A549 treated with AZD9567 at 1 μM for 4 hours (cell line): Measurements from ENCODE around the gene PNMA1. TPM values are rescaled to one million over a fixed set of nuclear protein-coding genes. Genes with fewer than 3 reads are reported as not detected.

Experiments
- total RNA-seq: library from RNA; stranded (reverse); fragments of 200-300 nt; extraction: Qiagen RNA extraction; gene quantifications from 5 replicates; pipeline ENCODE4 v1.2.3, GENCODE V29; 2022; ENCODE audit not compliant: insufficient read depth

PNMA1 gene
- 49.6 to 64.5 TPM (median 61.7 TPM) in 5 replicates for total RNA-seq

GRCh38 chr14:73713803-73714655 lies at the start of gene PNMA1:
Gene PNMA1, minus strand, starts transcription at chr14:73714384. Its CDS starts 745 bp downstream, at chr14:73713639.

Other genes with a start within 250 kb of the PNMA1 start
- gene RIOX1, start 223.5 kb downstream of the PNMA1 start, total RNA-seq: 20.9 to 27.2 TPM (median 26.7 TPM) in 5 replicates
- gene ACOT1, start 177.2 kb downstream of the PNMA1 start, total RNA-seq: 7.3 to 8.3 TPM (median 7.7 TPM) in 5 replicates
- 0.02 to 0.07 TPM (median 0.05 TPM) in 3 of 5 replicates, not detected in the others for gene HEATR4, start 155.4 kb downstream of the PNMA1 start, total RNA-seq
- 49.1 to 51.9 TPM (median 51.3 TPM) in 5 replicates for gene ACOT2, start 145.2 kb downstream of the PNMA1 start, total RNA-seq
- gene ACOT4, start 122.5 kb downstream of the PNMA1 start, total RNA-seq: 1.7 to 2.8 TPM (median 1.8 TPM) in 5 replicates
- gene ACOT6, start 101.9 kb downstream of the PNMA1 start, total RNA-seq: not detected in 5 replicates
- 8.8 to 10.9 TPM (median 9.0 TPM) in 5 replicates for gene DNAL1, start 69.4 kb downstream of the PNMA1 start, total RNA-seq
- 8.3 to 19.9 TPM (median 9.7 TPM) in 5 replicates for gene PTGR2, start 137.4 kb upstream of the PNMA1 start, total RNA-seq
- 43.6 to 50.8 TPM (median 44.6 TPM) in 5 replicates for gene ZNF410, start 172.5 kb upstream of the PNMA1 start, total RNA-seq
- 2.0 to 2.2 TPM (median 2.1 TPM) in 5 replicates for gene FAM161B, start 235.7 kb upstream of the PNMA1 start, total RNA-seq
- 28.6 to 38.6 TPM (median 29.8 TPM) in 5 replicates for gene COQ6, start 235.9 kb upstream of the PNMA1 start, total RNA-seq